Heart left ventricle (tissue), 13 donors: ENCODE measurements around the gene SNRPB.

Source experiments
- CTCF ChIP-seq, 12 donors: fragments of 200-600 bp; sonication (generic) in 4 of 12; IDR thresholded peaks; one replicate each; pipeline versions ENCODE4 v1.5.0 to v1.8.0; 2018 to 2022; ENCODE audit warnings: antibody characterized with exemption in 12 of 12, mild to moderate bottlenecking in 5 of 12
- POLR2A ChIP-seq, 2 donors: fragments of 450-650 bp; IDR thresholded peaks; one replicate each; pipeline ENCODE4 v1.6.1; 2017; ENCODE audit warnings: antibody characterized with exemption in 2 of 2, mild to moderate bottlenecking in 2 of 2, moderate library complexity in 2 of 2
- donor health status: ischemic (EF 13 %, LVEDD 7.1; RV severe dilation, severe dysfunction).
- donor health status: DM: no; HTN: yes; CAD: no.
- donor health status: DM: no; HTN: no; CAD: no.
- donor health status: ischemic (EF 25% LVEDD 6.9; RV normal size, moderate dysfunction).
- donor health status: ischemic (EF 25% LVEDD 5.7; RV mildly dilated, moderate dysfunction).
- donor health status: ischemic (EF 35%, LVEDD 5.7; RV mildly dilated, moderate dysfunction).
- donor health status: nonischemic (EF 11% LVEDD 7.7; RV severe dilation, severe dysfunction).
- donor health status: DM: yes; HTN: yes; CAD: no.
- donor health status: PGD.
- donor health status: ischemic (EF 29% LVEDD 5.4; RV normal size, mild dysfunction).
- donor health status: nonischemic (EF 23%, LVEDD 6.1; RV moderate dilation, normal function).

DNA sequence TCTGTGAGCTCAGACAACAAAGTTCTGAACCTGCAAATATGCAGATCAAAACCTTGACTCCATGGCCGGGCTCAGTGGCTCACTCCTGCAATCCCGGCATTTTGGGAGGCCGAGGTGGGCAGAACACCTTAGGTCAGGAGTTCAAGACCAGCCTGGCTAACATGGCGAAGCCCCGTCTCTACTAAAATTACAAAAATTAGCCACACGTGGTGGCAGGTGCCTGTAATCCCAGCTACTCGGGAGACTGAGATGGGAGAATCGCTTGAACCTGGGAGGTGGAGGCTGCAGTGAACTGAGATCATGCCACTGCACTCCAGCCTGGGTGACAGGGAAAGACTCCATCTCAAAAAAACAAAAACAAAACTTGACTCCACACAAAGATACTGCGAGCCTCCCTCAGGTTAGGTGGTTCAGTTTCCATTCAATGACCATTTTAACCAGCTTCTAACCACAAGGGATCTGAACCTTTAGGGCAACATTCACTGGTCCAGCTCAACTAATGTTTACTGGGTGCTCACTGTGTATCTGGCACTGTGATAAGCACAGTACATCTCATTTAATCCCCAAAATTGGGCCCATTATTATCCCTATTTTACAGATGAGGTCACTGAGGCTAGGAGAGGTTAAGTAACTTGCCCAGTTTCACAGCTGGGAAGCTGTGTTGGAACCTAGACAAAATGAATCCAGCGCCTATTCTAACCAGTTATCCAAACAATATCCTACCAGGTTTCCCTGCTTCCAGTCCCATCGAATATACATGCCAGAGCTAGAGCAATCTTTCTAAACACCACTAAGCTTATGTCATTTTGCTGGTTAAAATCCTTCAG is 1.8 kb downstream of the SNRPB start:
- TF ChIP-seq CTCF (IDR thresholded peaks at IDR 0.05) (no peak), POLR2A (IDR thresholded peaks at IDR 0.05) (no peak)
